Mucosa of gallbladder (tissue), 1 donor: ENCODE data around the gene MN1. TPM values are rescaled to one million over a fixed set of nuclear protein-coding genes. Genes with fewer than 3 reads are reported as not detected.
"Not testable (repeated sequence)": the region's sequence is repeated elsewhere in the genome, so short reads cannot be mapped to it uniquely, and the experiment has no call there.

Experiments
- DNase-seq: peaks from one replicate; pipeline ENCODE4 v3.0.0-alpha.2; 2020; ENCODE audit warnings: low spot score
- total RNA-seq: library from RNA; stranded (reverse); gene quantifications from one replicate; pipeline ENCODE4 v1.2.1, GENCODE V29; 2021
- donor health status: DM: no; HTN: no; CAD: no.

MN1 gene
- total RNA-seq, 1 donor from 2014 or later: 17.7 TPM

- DNase-seq: no peak
These were observed 39.9 kb downstream of the MN1 start for GRCh38 chr22:27761665-27762064.

GRCh38 chr22:27761000-27761399, 40.6 kb downstream of the MN1 start:
- no peak for DNase-seq

- no peak for DNase-seq
These were observed 41.1 kb downstream of the MN1 start for GRCh38 chr22:27760474-27760873.

- no peak for DNase-seq
These were observed 43.5 kb downstream of the MN1 start for GRCh38 chr22:27757928-27758525.

- DNase-seq: no peak
These were observed 45.3 kb downstream of the MN1 start for GRCh38 chr22:27756212-27756660.

GRCh38 chr22:27755521-27756211, 45.9 kb downstream of the MN1 start:
- no peak for DNase-seq

- no peak for DNase-seq
These were observed 46.6 kb downstream of the MN1 start for GRCh38 chr22:27754888-27755480.

GRCh38 chr22:27754247-27754887, 47.2 kb downstream of the MN1 start:
- no peak for DNase-seq

- no peak for DNase-seq
These were observed 48.8 kb downstream of the MN1 start for GRCh38 chr22:27752771-27753170.

GRCh38 chr22:27752141-27752540, 49.4 kb downstream of the MN1 start:
- no peak for DNase-seq

GRCh38 chr22:27751277-27752070, 50.1 kb downstream of the MN1 start:
- DNase-seq: no peak

- no peak for DNase-seq
These were observed 50.8 kb downstream of the MN1 start for GRCh38 chr22:27750584-27751265.

- peak; percentile 22 for DNase-seq
These were observed 51.8 kb downstream of the MN1 start for GRCh38 chr22:27749597-27750225.

- DNase-seq: peak; percentile 13
These were observed 52.8 kb downstream of the MN1 start for GRCh38 chr22:27748751-27749191.

- no peak for DNase-seq
These were observed 53.2 kb downstream of the MN1 start for GRCh38 chr22:27748349-27748748.

- no peak for DNase-seq
These were observed 53.9 kb downstream of the MN1 start for GRCh38 chr22:27747396-27748221.

- DNase-seq: no peak
These were observed 54.6 kb downstream of the MN1 start for GRCh38 chr22:27746918-27747317.

GRCh38 chr22:27745809-27746208, 55.7 kb downstream of the MN1 start:
- DNase-seq: no peak

GRCh38 chr22:27745154-27745553, 56.4 kb downstream of the MN1 start:
- DNase-seq: no peak

- DNase-seq: not testable (repeated sequence)
These were observed 57.5 kb downstream of the MN1 start for GRCh38 chr22:27744078-27744477.
